NCI-H1048 (cell line): ENCODE measurements around the gene BTBD6.

Experiments used
- DNase-seq: peaks from one replicate; lab custom pipeline; 2025; lab: John Stamatoyannopoulos, UW

The BTBD6 gene

GRCh38 chr14:105229099-105229655 is 19.2 kb upstream of the BTBD6 start:
- DNase-seq = no peak

- no peak for DNase-seq
These were observed 7.3 kb upstream of the BTBD6 start for GRCh38 chr14:105240811-105241576.

GRCh38 chr14:105241641-105242040 is 6.7 kb upstream of the BTBD6 start:
- DNase-seq = no peak

GRCh38 chr14:105244334-105244733 is 4.0 kb upstream of the BTBD6 start:
- no peak for DNase-seq

GRCh38 chr14:105247026-105247425 is 1.3 kb upstream of the BTBD6 start:
- DNase-seq = no peak

- DNase-seq = no peak
These were observed 492 bp upstream of the BTBD6 start for GRCh38 chr14:105247715-105248367.

GRCh38 chr14:105249182-105250007 is 1.1 kb downstream of the BTBD6 start:
- no peak for DNase-seq

- DNase-seq = no peak
These were observed 1.7 kb downstream of the BTBD6 start for GRCh38 chr14:105250008-105250366.

- DNase-seq = no peak
These were observed 2.7 kb downstream of the BTBD6 start for GRCh38 chr14:105250986-105251385.

- DNase-seq = no peak
These were observed 3.6 kb downstream of the BTBD6 start for GRCh38 chr14:105251920-105252319.

- no peak for DNase-seq
These were observed 4.4 kb downstream of the BTBD6 start for GRCh38 chr14:105252552-105253328.

- no peak for DNase-seq
These were observed 5.0 kb downstream of the BTBD6 start for GRCh38 chr14:105253329-105253682.

- DNase-seq = no peak
These were observed 6.7 kb downstream of the BTBD6 start for GRCh38 chr14:105255021-105255507.

- DNase-seq = no peak
These were observed 8.1 kb downstream of the BTBD6 start for GRCh38 chr14:105256292-105256960.

GRCh38 chr14:105257464-105257863 is 9.1 kb downstream of the BTBD6 start:
- DNase-seq = no peak

- DNase-seq = no peak
These were observed 10.5 kb downstream of the BTBD6 start for GRCh38 chr14:105258846-105259245.

GRCh38 chr14:105260959-105261358 is 12.6 kb downstream of the BTBD6 start:
- no peak for DNase-seq

- no peak for DNase-seq
These were observed 13.4 kb downstream of the BTBD6 start for GRCh38 chr14:105261781-105262180.

GRCh38 chr14:105267820-105268548 is 19.7 kb downstream of the BTBD6 start:
- no peak for DNase-seq

- no peak for DNase-seq
These were observed 20.5 kb downstream of the BTBD6 start for GRCh38 chr14:105268736-105269354.
